Parathyroid adenoma (tissue), 2 donors: ENCODE measurements around the gene NAGLU.

Experiments used
- H2AFZ ChIP-seq: fragments of 300-600 bp; sonication (generic); one replicate; pipeline ENCODE4 v1.7.0; 2017; ENCODE audit warnings: antibody characterized with exemption, mild to moderate bottlenecking
- H3K27ac ChIP-seq: fragments of 300-600 bp; sonication (generic); one replicate; pipeline ENCODE4 v1.7.0; 2017
- H3K27me3 ChIP-seq: fragments of 300-600 bp; sonication (generic); one replicate; pipeline ENCODE4 v1.7.0; 2017; ENCODE audit warnings: low read length; ENCODE audit not compliant: control insufficient read depth, insufficient read depth
- H3K36me3 ChIP-seq: fragments of 300-600 bp; sonication (generic); one replicate; pipeline ENCODE4 v1.7.0; 2017; ENCODE audit warnings: low read length; ENCODE audit not compliant: control insufficient read depth, insufficient read depth
- H3K4me1 ChIP-seq: fragments of 300-600 bp; sonication (generic); one replicate; pipeline ENCODE4 v1.7.0; 2017; ENCODE audit warnings: control low read depth
- H3K4me2 ChIP-seq: fragments of 300-600 bp; sonication (generic); one replicate; pipeline ENCODE4 v1.7.0; 2017; ENCODE audit warnings: low read length
- H3K4me3 ChIP-seq: fragments of 300-600 bp; sonication (generic); one replicate; pipeline ENCODE4 v1.7.0; 2017; ENCODE audit warnings: low read depth, low read length
- H3K79me2 ChIP-seq: fragments of 300-600 bp; sonication (generic); one replicate; pipeline ENCODE4 v1.7.0; 2017; ENCODE audit warnings: control low read depth
- H3K9ac ChIP-seq: fragments of 300-600 bp; sonication (generic); one replicate; pipeline ENCODE4 v1.7.0; 2017; ENCODE audit warnings: mild to moderate bottlenecking
- H3K9me3 ChIP-seq: fragments of 300-600 bp; sonication (generic); one replicate; pipeline ENCODE4 v1.7.0; 2017; ENCODE audit warnings: low read length; ENCODE audit not compliant: control insufficient read depth
- TF ChIP-seq, protein P1 (sequence below): fragments of 300-600 bp; sonication (generic); IDR thresholded peaks from one replicate; pipeline ENCODE4 v1.7.0; 2017; ENCODE audit warnings: antibody characterized with exemption, mild to moderate bottlenecking
- donor health status: primary hyperparathyroidism.

NAGLU gene

DNA sequence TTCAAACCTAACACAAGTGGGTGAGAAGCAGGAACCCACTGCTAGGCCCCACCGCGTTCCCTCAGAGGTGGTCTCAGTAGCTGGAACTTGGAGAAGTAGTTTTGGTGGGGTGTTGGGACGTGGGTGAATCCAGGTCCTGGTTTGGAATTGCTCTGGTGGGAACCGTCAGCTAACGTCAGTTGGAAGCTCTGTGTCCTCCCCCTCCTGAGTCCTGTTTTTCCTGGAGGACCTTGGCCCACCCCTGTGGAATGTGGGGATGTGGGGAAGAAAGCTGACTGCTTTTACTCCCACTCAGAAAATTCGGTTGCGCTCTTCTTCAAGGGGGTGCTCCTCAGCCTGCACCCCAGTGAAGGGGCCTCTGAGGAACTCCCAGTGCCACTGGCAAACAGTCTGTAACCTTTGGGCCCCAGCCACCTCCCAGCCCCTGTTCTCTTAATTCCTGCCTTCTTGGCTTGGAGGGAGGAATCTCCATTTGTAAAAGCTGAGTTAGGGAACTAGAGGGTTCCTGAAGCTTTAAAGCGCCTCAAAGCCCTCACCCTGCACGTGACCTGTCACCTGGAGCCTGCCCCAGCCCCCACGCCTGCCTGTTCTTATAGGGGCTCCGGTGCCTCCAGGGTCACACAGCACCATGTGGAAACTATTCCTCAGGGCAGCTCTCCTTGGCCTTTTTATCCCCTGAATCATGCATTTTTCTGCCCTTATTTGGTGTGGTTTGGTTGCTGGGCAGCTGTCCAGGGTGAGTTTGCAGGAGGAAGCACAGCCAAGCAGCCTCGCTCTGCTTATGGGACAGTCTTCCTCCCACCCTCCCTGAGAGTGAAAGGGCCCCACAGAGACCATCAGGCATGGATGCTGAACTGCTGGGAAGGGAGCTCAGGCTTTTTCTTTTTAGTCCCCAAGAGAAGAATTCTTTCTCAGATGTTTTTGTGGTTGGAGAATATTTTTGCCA lies 16.2 kb upstream of the NAGLU start:
- Histone ChIP-seq H3K79me2 (no peaks in the 10 kb centered on the region), H2AFZ (peak overlapping the region; percentile 10), H3K4me2 (peak overlapping the region; percentile 43), H3K4me3 (peak overlapping the region; percentile 32), H3K36me3 (no peaks in the 10 kb centered on the region), H3K9ac (no peak overlapping the region), H3K27me3 (no peaks in the 10 kb centered on the region), H3K27ac (peak overlapping the region; percentile 95), H3K9me3 (no peaks in the 10 kb centered on the region), H3K4me1 (peaks cover 35% of the 10 kb centered on the region)
- TF ChIP-seq, protein P1, sequence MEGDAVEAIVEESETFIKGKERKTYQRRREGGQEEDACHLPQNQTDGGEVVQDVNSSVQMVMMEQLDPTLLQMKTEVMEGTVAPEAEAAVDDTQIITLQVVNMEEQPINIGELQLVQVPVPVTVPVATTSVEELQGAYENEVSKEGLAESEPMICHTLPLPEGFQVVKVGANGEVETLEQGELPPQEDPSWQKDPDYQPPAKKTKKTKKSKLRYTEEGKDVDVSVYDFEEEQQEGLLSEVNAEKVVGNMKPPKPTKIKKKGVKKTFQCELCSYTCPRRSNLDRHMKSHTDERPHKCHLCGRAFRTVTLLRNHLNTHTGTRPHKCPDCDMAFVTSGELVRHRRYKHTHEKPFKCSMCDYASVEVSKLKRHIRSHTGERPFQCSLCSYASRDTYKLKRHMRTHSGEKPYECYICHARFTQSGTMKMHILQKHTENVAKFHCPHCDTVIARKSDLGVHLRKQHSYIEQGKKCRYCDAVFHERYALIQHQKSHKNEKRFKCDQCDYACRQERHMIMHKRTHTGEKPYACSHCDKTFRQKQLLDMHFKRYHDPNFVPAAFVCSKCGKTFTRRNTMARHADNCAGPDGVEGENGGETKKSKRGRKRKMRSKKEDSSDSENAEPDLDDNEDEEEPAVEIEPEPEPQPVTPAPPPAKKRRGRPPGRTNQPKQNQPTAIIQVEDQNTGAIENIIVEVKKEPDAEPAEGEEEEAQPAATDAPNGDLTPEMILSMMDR = no peak

DNA sequence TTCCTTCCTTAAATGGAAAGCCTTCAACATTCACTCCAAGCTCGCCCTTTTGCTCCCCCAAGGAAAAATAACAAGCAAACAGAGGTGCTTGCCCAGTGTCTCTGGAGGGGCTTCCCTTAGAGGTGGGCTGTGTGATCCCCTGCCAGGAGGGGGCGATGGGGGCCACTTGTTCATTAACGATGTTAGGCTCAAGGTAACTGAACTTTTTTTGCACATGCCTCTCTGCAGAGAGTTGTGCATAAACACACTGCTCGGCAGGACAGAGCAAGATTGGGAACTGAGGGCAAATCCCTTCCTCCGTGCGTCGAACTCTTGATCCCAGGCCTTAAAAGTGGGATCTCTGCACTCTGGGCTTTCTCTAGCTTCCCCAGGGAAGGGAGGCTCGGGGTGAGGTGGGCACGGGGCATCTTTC lies 15.5 kb upstream of the NAGLU start:
- Histone ChIP-seq H3K4me2 (peak overlapping the region; percentile 43), H3K27ac (peak overlapping the region; percentile 95), H3K9me3 (no peaks in the 10 kb centered on the region), H3K4me1 (peaks cover 35% of the 10 kb centered on the region), H3K9ac (no peak overlapping the region), H2AFZ (peak overlapping the region; percentile 6), H3K4me3 (peak overlapping the region; percentile 32), H3K27me3 (no peaks in the 10 kb centered on the region), H3K79me2 (no peaks in the 10 kb centered on the region), H3K36me3 (no peaks in the 10 kb centered on the region)
- TF ChIP-seq, protein P1 = peak; percentile 30

DNA sequence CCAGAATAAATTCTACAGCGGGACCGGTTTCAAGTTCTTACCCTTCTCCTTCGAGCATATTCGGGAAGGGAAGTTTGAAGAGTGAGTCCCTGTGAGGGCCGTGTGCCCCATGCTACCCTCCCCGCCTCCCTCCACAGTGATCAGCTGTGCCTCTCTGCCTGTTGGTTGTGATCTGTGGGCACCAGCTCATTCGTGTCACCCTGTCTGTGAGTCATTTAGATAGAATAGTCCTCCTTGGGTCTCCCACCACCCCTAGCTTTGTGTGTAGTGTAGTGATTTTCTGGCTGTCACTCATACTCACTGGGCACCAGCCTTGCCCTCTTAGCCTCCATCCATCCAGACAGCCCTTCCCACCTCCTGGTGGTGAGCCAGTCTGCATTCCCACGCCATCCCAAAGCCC lies 15.0 kb upstream of the NAGLU start:
- Histone ChIP-seq H3K36me3 (no peaks in the 10 kb centered on the region), H3K27ac (peak overlapping the region; percentile 95), H3K9ac (no peak overlapping the region), H3K9me3 (no peaks in the 10 kb centered on the region), H2AFZ (no peak overlapping the region), H3K27me3 (no peaks in the 10 kb centered on the region), H3K4me2 (no peak overlapping the region), H3K79me2 (no peaks in the 10 kb centered on the region), H3K4me3 (no peak overlapping the region), H3K4me1 (peaks cover 35% of the 10 kb centered on the region)
- TF ChIP-seq, protein P1 = no peak

DNA sequence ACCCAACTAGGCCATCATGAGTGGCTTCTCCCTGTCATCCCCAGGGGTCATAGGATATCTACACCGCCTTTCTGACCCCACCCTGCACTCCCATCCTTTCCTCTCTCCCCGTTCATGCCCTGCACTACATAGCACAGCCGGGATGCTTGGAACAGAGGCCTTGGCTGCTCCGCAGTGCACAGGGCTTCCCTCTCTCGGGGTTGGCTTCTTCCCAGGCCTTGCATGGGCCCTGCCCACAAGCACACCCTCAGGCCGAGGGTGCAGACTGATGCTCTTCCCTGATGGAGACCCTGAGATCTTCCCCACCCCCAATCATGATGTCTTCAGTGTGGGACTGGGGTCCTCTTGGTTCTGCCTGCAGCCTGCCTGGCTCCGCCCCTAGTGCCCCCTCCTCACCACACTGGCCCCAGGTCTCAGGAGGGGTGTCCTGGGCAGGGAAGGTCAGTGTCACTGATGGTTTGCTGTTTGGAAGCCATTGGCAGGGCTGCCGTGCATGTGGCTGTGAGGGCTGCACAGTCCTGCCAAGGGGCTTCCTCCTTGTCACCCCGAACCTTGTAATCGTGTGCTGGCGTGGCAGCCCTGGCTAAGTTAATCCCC lies 14.3 kb upstream of the NAGLU start:
- TF ChIP-seq, protein P1 = no peak
- no peak overlapping the region for H3K4me3 ChIP-seq
- no peak overlapping the region for H2AFZ ChIP-seq
- H3K9ac ChIP-seq = no peak overlapping the region
- H3K36me3 ChIP-seq = no peaks in the 10 kb centered on the region
- no peak overlapping the region for H3K4me2 ChIP-seq
- H3K79me2 ChIP-seq = no peaks in the 10 kb centered on the region
- H3K27ac ChIP-seq = no peak overlapping the region
- H3K4me1 ChIP-seq = peaks cover 35% of the 10 kb centered on the region
- H3K9me3 ChIP-seq = no peaks in the 10 kb centered on the region
- no peaks in the 10 kb centered on the region for H3K27me3 ChIP-seq
